ENCODE data around the gene MYL6.
"Not testable (repeated sequence)": the region's sequence is repeated elsewhere in the genome, so short reads cannot be mapped to it uniquely, and the experiment has no call there.

Gene MYL6

GRCh38 chr12:56192582-56192981 lies 34.4 kb downstream of the MYL6 start:
- no peak overlapping the region for H3K4me3 ChIP-seq (ENCODE audit: severe bottlenecking)
- peaks cover 7% of the 10 kb centered on the region for H3K4me1 ChIP-seq (ENCODE audit: insufficient read depth, poor library complexity, severe bottlenecking)
- H3K27ac ChIP-seq (ENCODE audit: poor library complexity, severe bottlenecking): no peak overlapping the region
- peaks cover 2% of the 10 kb centered on the region; the same call in 1 of the 2 replicates for H3K36me3 ChIP-seq (ENCODE audit: low read depth)
- H3K9me3 ChIP-seq (ENCODE audit: severe bottlenecking): no peaks in the 10 kb centered on the region
- TF ChIP-seq CTCF (IDR thresholded peaks at IDR 0.05; ENCODE audit: poor library complexity, severe bottlenecking): no peak
- no peaks in the 10 kb centered on the region for H3K27me3 ChIP-seq (ENCODE audit: insufficient read depth, poor library complexity, severe bottlenecking)
- ATAC-seq (ENCODE audit: low read depth) (no peak), DNase-seq (ENCODE audit: low spot score) (no peak)

GRCh38 chr12:56193025-56193578 lies 34.9 kb downstream of the MYL6 start:
- TF ChIP-seq CTCF (IDR thresholded peaks at IDR 0.05; ENCODE audit: poor library complexity, severe bottlenecking): peak; percentile 89
- peaks cover 7% of the 10 kb centered on the region for H3K4me1 ChIP-seq (ENCODE audit: insufficient read depth, poor library complexity, severe bottlenecking)
- H3K9me3 ChIP-seq (ENCODE audit: severe bottlenecking): no peaks in the 10 kb centered on the region
- no peaks in the 10 kb centered on the region for H3K36me3 ChIP-seq (ENCODE audit: low read depth)
- ATAC-seq (ENCODE audit: low read depth): no peak
- no peak for DNase-seq (ENCODE audit: low spot score)
- no peak overlapping the region for H3K27ac ChIP-seq (ENCODE audit: poor library complexity, severe bottlenecking)
- H3K4me3 ChIP-seq (ENCODE audit: severe bottlenecking): no peak overlapping the region
- H3K27me3 ChIP-seq (ENCODE audit: insufficient read depth, poor library complexity, severe bottlenecking): no peaks in the 10 kb centered on the region

- H3K4me1 ChIP-seq (ENCODE audit: insufficient read depth, poor library complexity, severe bottlenecking); H3K4me3 ChIP-seq (ENCODE audit: severe bottlenecking); H3K27me3 ChIP-seq (ENCODE audit: insufficient read depth, poor library complexity, severe bottlenecking); H3K36me3 ChIP-seq (ENCODE audit: low read depth); DNase-seq (ENCODE audit: low spot score); H3K9me3 ChIP-seq (ENCODE audit: severe bottlenecking): not testable (repeated sequence)
- ATAC-seq (ENCODE audit: low read depth): peak; percentile 85
- peak overlapping the region; percentile 65 for H3K27ac ChIP-seq (ENCODE audit: poor library complexity, severe bottlenecking)
These were observed 38.8 kb downstream of the MYL6 start for GRCh38 chr12:56196818-56197550.

GRCh38 chr12:56197921-56198635 lies 39.9 kb downstream of the MYL6 start:
- Histone ChIP-seq H3K4me3 (ENCODE audit: severe bottlenecking) (no peak overlapping the region), H3K36me3 (ENCODE audit: low read depth) (no peaks in the 10 kb centered on the region), H3K9me3 (ENCODE audit: severe bottlenecking) (no peaks in the 10 kb centered on the region), H3K27ac (ENCODE audit: poor library complexity, severe bottlenecking) (peak overlapping the region; percentile 65), H3K4me1 (ENCODE audit: insufficient read depth, poor library complexity, severe bottlenecking) (peaks cover 3% of the 10 kb centered on the region), H3K27me3 (ENCODE audit: insufficient read depth, poor library complexity, severe bottlenecking) (no peaks in the 10 kb centered on the region)
- ATAC-seq (ENCODE audit: low read depth): no peak
- TF ChIP-seq CTCF (IDR thresholded peaks at IDR 0.05; ENCODE audit: poor library complexity, severe bottlenecking): no peak
- no peak for DNase-seq (ENCODE audit: low spot score)

- Histone ChIP-seq H3K4me3 (ENCODE audit: severe bottlenecking) (no peak overlapping the region), H3K4me1 (ENCODE audit: insufficient read depth, poor library complexity, severe bottlenecking) (peaks cover 3% of the 10 kb centered on the region), H3K27ac (ENCODE audit: poor library complexity, severe bottlenecking) (no peak overlapping the region), H3K27me3 (ENCODE audit: insufficient read depth, poor library complexity, severe bottlenecking) (no peaks in the 10 kb centered on the region), H3K9me3 (ENCODE audit: severe bottlenecking) (no peaks in the 10 kb centered on the region), H3K36me3 (ENCODE audit: low read depth) (no peaks in the 10 kb centered on the region)
- ATAC-seq (ENCODE audit: low read depth) (no peak), DNase-seq (ENCODE audit: low spot score) (no peak)
- TF ChIP-seq CTCF (IDR thresholded peaks at IDR 0.05; ENCODE audit: poor library complexity, severe bottlenecking): no peak
These were observed 40.7 kb downstream of the MYL6 start for GRCh38 chr12:56198836-56199235.

Measured in RWPE2 (cell line).